Muscle layer of colon (tissue), 2 donors: ENCODE results near the gene PDK4.

Experiments used
- H3K27ac ChIP-seq: one replicate; pipeline ENCODE4 v1.7.0; 2013; ENCODE audit warnings: low read depth, mild to moderate bottlenecking, low read length, moderate library complexity
- H3K27me3 ChIP-seq, 2 donors: one replicate each; pipeline ENCODE4 v1.7.0; 2013; ENCODE audit warnings: low read length in 2 of 2, mild to moderate bottlenecking in 2 of 2; ENCODE audit not compliant: insufficient read depth in 2 of 2, control insufficient read depth in 1 of 2
- H3K36me3 ChIP-seq: one replicate; pipeline ENCODE4 v1.7.0; 2013; ENCODE audit warnings: mild to moderate bottlenecking, low read length; ENCODE audit not compliant: insufficient read depth
- H3K4me1 ChIP-seq: one replicate; pipeline ENCODE4 v1.7.0; 2013; ENCODE audit warnings: mild to moderate bottlenecking, low read length; ENCODE audit not compliant: insufficient read depth
- H3K4me3 ChIP-seq, 2 donors: one replicate each; pipeline ENCODE4 v1.7.0; 2013; ENCODE audit warnings: low read length in 2 of 2, low read depth in 1 of 2, mild to moderate bottlenecking in 1 of 2, moderate library complexity in 1 of 2
- H3K9ac ChIP-seq: one replicate; pipeline ENCODE4 v1.7.0; 2013; ENCODE audit warnings: low read length
- H3K9me3 ChIP-seq: one replicate; pipeline ENCODE4 v1.7.0; 2013; ENCODE audit warnings: mild to moderate bottlenecking, low read length
- donor health status: abdominal sarcoma.
- donor health status: Adenocarcinoma of cecum.

Gene PDK4

DNA sequence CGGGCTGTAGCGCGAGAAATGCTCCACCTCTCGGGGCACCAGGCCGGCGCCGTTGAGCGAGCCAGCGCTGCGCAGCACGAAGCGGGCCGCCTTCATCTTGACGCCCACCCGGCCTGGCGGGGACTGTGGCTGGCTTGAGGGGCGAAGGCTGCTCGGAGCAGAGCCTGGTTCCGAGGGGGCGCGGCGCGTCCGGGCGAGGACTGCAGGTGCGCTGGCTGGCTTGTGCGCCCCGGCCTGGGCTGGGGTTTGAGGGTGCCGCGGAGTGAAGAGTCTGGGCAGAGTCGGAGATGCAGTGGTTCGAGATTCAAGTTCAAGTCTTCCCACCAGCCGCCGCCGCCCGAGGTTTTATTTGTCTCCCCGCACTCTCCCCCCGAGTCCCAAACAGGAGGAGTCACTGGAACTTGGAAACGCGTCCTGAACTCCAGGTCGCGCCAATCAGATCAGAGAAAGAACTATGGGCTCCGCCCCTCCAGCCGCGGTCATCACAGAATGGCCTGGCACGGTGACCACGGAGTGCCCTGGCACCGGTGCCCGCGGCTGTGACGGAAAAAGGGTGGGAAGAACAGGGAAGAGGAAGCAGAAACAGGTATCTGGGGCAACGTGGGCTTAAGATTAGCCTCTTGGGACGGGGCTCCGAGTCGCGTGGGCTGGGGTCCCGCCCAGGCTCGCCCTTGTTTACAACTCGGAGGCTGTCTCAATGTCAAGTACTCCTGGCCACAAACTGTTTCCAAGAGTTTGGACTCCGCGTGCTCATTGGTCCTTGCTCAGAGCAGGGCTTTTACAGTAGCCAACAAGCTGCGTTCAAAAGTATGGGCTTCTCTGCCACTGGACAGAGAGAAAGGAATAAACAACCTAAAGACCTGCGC, at the start of gene PDK4:
PDK4 (minus strand) TSS at position 319 of the 866 bp plus-strand sequence; CDS start at position 96, 223 bp downstream.
- Histone ChIP-seq H3K36me3 (peaks cover 33% of the 10 kb centered on the region), H3K4me3 (peak within 1 kb of the TSS; percentile 91 to 92), H3K4me1 (peaks cover 25% of the 10 kb centered on the region), H3K27me3 (no peaks in the 10 kb centered on the region), H3K27ac (peak within 1 kb of the TSS; percentile 96), H3K9ac (peak within 1 kb of the TSS; percentile 98), H3K9me3 (no peaks in the 10 kb centered on the region)

GRCh38 chr7:95642173-95642572, 45.9 kb upstream of the PDK4 start:
- no peaks in the 10 kb centered on the region for H3K36me3 ChIP-seq

DNA sequence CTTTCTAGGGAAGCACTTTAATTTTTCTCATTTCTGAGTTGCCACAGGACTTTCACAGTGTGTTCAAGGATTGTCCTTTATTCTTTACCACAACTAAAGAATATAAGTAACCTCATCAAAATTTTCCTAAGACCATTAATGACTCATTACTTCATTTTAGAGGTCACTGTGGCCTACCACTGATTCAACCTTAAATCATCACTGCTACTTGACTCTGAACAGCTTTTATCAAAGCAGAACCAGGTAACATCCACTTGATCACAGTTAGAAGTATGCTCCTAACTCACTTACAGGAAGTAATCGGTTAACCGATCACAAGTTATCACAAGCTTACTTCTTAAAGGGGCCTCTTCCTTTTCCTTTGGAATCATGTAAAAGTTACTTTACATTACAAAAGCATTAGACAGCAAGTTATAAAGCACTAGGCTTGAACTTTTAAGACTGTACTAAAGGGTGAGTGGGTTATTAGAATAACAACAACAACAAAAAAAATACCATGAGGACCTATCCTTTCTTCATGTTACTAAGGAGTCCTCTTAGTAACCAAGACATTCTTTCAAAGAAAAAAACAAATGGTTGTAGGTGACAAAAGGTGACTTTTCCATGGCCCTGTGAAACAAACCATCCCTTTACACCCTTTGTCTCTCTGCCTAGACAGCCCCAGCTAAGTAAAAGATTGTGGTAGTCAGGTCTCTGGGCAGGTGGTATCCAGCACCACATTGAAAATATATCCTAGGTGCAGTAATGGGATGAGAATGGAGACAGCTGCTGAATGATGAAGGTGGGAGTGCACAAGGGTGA, 40.0 kb upstream of the PDK4 start:
- no peaks in the 10 kb centered on the region for H3K9me3 ChIP-seq
- H3K27me3 ChIP-seq: no peaks in the 10 kb centered on the region
- peak overlapping the region; percentile 17 for H3K27ac ChIP-seq
- H3K36me3 ChIP-seq: no peaks in the 10 kb centered on the region
- no peak overlapping the region for H3K9ac ChIP-seq
- no peak overlapping the region for H3K4me3 ChIP-seq
- H3K4me1 ChIP-seq: peaks cover 2% of the 10 kb centered on the region

More at GRCh38 chr7:95642173-95642572, 45.9 kb upstream of the PDK4 start:
- Histone ChIP-seq H3K27me3 (no peaks in the 10 kb centered on the region), H3K4me3 (no peak overlapping the region), H3K9me3 (no peaks in the 10 kb centered on the region), H3K27ac (no peak overlapping the region), H3K9ac (no peak overlapping the region), H3K4me1 (peaks cover 10% of the 10 kb centered on the region)

DNA sequence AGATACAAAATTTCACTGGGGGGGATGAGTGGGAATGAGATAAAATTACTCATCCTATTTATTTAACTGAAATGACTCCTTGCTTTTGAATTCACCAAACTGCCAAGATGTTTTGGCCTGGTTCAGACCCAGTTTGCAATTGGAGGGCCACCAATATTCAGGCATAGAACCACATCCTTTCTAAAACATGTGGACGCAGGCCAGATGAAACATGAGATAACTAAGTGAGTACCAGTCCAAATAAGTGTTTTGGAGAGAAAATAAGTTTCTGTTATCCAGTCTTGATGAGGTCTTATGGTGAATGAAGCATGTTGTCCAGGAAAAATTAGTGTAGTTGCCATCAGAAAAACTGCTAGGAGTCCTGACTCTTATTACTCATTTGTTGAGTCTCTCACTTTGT, 36.3 kb upstream of the PDK4 start:
- H3K9me3 ChIP-seq: no peaks in the 10 kb centered on the region
- H3K27ac ChIP-seq: no peak overlapping the region

GRCh38 chr7:95631527-95631926, 35.2 kb upstream of the PDK4 start:
- Histone ChIP-seq H3K27me3 (no peaks in the 10 kb centered on the region), H3K9me3 (no peaks in the 10 kb centered on the region), H3K27ac (peak overlapping the region; percentile 45), H3K36me3 (no peaks in the 10 kb centered on the region), H3K4me3 (no peak overlapping the region), H3K4me1 (peaks cover 23% of the 10 kb centered on the region), H3K9ac (no peak overlapping the region)

More for the DNA sequence above, 36.3 kb upstream of the PDK4 start:
- Histone ChIP-seq H3K4me3 (no peak overlapping the region), H3K36me3 (no peaks in the 10 kb centered on the region), H3K9ac (no peak overlapping the region), H3K27me3 (no peaks in the 10 kb centered on the region), H3K4me1 (peaks cover 23% of the 10 kb centered on the region)

- Histone ChIP-seq H3K9me3 (no peaks in the 10 kb centered on the region), H3K27ac (peak overlapping the region; percentile 45)
These were observed 34.6 kb upstream of the PDK4 start for GRCh38 chr7:95630702-95631458.

GRCh38 chr7:95628831-95629439, 32.6 kb upstream of the PDK4 start:
- H3K36me3 ChIP-seq: no peaks in the 10 kb centered on the region
- H3K4me3 ChIP-seq: no peak overlapping the region
- no peak overlapping the region for H3K9ac ChIP-seq
- H3K4me1 ChIP-seq: peaks cover 23% of the 10 kb centered on the region
- no peaks in the 10 kb centered on the region for H3K27me3 ChIP-seq
- H3K27ac ChIP-seq: peak overlapping the region; percentile 40
- no peaks in the 10 kb centered on the region for H3K9me3 ChIP-seq

More at GRCh38 chr7:95630702-95631458, 34.6 kb upstream of the PDK4 start:
- peaks cover 23% of the 10 kb centered on the region for H3K4me1 ChIP-seq
- H3K9ac ChIP-seq: no peak overlapping the region
- H3K36me3 ChIP-seq: no peaks in the 10 kb centered on the region
- no peak overlapping the region for H3K4me3 ChIP-seq
- no peaks in the 10 kb centered on the region for H3K27me3 ChIP-seq

GRCh38 chr7:95623788-95624187, 27.5 kb upstream of the PDK4 start:
- no peak overlapping the region for H3K9ac ChIP-seq
- no peaks in the 10 kb centered on the region for H3K36me3 ChIP-seq
- H3K9me3 ChIP-seq: no peaks in the 10 kb centered on the region
- peaks cover 8% of the 10 kb centered on the region for H3K4me1 ChIP-seq
- no peak overlapping the region for H3K27ac ChIP-seq
- H3K4me3 ChIP-seq: no peak overlapping the region
- H3K27me3 ChIP-seq: no peaks in the 10 kb centered on the region

- Histone ChIP-seq H3K4me3 (no peak overlapping the region), H3K36me3 (no peaks in the 10 kb centered on the region), H3K9ac (no peak overlapping the region), H3K27ac (no peak overlapping the region), H3K27me3 (no peaks in the 10 kb centered on the region), H3K4me1 (no peaks in the 10 kb centered on the region), H3K9me3 (no peaks in the 10 kb centered on the region)
These were observed 26.5 kb upstream of the PDK4 start for GRCh38 chr7:95622859-95623258.

DNA sequence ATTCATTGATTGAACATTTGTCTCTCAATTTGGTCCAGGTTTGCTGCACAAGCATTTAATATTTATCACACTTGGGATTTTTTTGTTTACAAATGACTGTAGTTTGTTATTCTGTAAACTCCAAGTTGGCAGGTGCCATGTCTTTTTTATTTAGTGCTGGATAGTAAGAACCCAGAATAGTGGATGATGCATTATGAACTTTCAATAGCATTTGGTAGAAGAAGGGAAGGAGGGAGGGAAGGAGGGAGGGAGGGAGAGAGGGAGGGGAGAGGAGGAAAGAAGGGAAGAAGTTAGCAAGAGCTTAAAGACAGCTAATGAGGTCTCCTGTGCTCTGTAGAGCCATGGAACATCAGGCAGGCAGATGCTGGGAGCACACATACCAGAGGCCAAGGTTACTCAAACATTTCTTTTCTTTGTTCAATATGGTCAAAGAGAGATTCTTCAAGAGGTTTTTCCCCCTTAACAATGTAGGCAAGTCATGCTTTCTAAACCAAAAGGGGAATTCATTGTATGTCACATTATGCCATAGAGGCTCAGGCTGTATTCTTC, 25.8 kb upstream of the PDK4 start:
- Histone ChIP-seq H3K27ac (no peak overlapping the region), H3K9me3 (no peaks in the 10 kb centered on the region), H3K27me3 (no peaks in the 10 kb centered on the region), H3K4me3 (no peak overlapping the region), H3K9ac (no peak overlapping the region), H3K36me3 (no peaks in the 10 kb centered on the region), H3K4me1 (no peaks in the 10 kb centered on the region)
